HL-60 (cell line): Measurements from ENCODE around the gene TANGO2.

Experiments
- DNase-seq, 2 experiments: peaks; one replicate each; pipeline ENCODE4 v3.0.0-alpha.2; 2010 to 2020; ENCODE audit warnings: low read depth in 1 of 2, low spot score in 1 of 2
- H3K27ac ChIP-seq: fragments of 250-450 bp; sonication (Bioruptor Pico); replicated peaks from 2 replicates; pipeline ENCODE4 v1.5.1; 2020; ENCODE audit warnings: mild to moderate bottlenecking, moderate library complexity
- H3K27me3 ChIP-seq: fragments of 250-450 bp; sonication (Bioruptor Pico); 2 replicates; pipeline ENCODE4 v1.5.1; 2021; ENCODE audit warnings: mild to moderate bottlenecking, moderate library complexity; ENCODE audit not compliant: insufficient read depth, poor library complexity, severe bottlenecking
- H3K4me3 ChIP-seq: replicated peaks from 2 replicates; pipeline ENCODE4 v1.5.1; 2011; ENCODE audit warnings: mild to moderate bottlenecking, control low read depth, low read length; ENCODE audit not compliant: insufficient read depth
- GABPA ChIP-seq: IDR thresholded peaks from 2 replicates; pipeline ENCODE4 v1.6.1; 2012; ENCODE audit warnings: low read depth
- POLR2AphosphoS5 ChIP-seq: IDR thresholded peaks from 2 replicates; pipeline ENCODE4 v1.6.1; 2012; ENCODE audit warnings: low read depth
- SPI1 ChIP-seq: IDR thresholded peaks from 2 replicates; pipeline ENCODE4 v1.6.1; 2012; ENCODE audit warnings: low read depth, mild to moderate bottlenecking, borderline replicate concordance
- TF ChIP-seq, protein P1 (sequence below): IDR thresholded peaks from one replicate; pipeline ENCODE4 v1.5.1; 2011; ENCODE audit warnings: low read length, control low read depth, inconsistent platforms; ENCODE audit not compliant: insufficient read depth
- TF ChIP-seq, protein P2 (sequence below): IDR thresholded peaks from 2 replicates; pipeline ENCODE4 v1.6.1; 2012; ENCODE audit warnings: low read depth; ENCODE audit not compliant: insufficient replicate concordance

The TANGO2 gene

GRCh38 chr22:20068640-20069039 is 47.7 kb downstream of the TANGO2 start:
- no peak overlapping the region for H3K27ac ChIP-seq
- H3K27me3 ChIP-seq = no peaks in the 10 kb centered on the region
- H3K4me3 ChIP-seq = no peak overlapping the region
- no peak for DNase-seq
- TF ChIP-seq POLR2AphosphoS5 (no peak), GABPA (no peak), SPI1 (no peak)
- TF ChIP-seq, protein P1, sequence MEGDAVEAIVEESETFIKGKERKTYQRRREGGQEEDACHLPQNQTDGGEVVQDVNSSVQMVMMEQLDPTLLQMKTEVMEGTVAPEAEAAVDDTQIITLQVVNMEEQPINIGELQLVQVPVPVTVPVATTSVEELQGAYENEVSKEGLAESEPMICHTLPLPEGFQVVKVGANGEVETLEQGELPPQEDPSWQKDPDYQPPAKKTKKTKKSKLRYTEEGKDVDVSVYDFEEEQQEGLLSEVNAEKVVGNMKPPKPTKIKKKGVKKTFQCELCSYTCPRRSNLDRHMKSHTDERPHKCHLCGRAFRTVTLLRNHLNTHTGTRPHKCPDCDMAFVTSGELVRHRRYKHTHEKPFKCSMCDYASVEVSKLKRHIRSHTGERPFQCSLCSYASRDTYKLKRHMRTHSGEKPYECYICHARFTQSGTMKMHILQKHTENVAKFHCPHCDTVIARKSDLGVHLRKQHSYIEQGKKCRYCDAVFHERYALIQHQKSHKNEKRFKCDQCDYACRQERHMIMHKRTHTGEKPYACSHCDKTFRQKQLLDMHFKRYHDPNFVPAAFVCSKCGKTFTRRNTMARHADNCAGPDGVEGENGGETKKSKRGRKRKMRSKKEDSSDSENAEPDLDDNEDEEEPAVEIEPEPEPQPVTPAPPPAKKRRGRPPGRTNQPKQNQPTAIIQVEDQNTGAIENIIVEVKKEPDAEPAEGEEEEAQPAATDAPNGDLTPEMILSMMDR = no peak
- TF ChIP-seq, protein P2, sequence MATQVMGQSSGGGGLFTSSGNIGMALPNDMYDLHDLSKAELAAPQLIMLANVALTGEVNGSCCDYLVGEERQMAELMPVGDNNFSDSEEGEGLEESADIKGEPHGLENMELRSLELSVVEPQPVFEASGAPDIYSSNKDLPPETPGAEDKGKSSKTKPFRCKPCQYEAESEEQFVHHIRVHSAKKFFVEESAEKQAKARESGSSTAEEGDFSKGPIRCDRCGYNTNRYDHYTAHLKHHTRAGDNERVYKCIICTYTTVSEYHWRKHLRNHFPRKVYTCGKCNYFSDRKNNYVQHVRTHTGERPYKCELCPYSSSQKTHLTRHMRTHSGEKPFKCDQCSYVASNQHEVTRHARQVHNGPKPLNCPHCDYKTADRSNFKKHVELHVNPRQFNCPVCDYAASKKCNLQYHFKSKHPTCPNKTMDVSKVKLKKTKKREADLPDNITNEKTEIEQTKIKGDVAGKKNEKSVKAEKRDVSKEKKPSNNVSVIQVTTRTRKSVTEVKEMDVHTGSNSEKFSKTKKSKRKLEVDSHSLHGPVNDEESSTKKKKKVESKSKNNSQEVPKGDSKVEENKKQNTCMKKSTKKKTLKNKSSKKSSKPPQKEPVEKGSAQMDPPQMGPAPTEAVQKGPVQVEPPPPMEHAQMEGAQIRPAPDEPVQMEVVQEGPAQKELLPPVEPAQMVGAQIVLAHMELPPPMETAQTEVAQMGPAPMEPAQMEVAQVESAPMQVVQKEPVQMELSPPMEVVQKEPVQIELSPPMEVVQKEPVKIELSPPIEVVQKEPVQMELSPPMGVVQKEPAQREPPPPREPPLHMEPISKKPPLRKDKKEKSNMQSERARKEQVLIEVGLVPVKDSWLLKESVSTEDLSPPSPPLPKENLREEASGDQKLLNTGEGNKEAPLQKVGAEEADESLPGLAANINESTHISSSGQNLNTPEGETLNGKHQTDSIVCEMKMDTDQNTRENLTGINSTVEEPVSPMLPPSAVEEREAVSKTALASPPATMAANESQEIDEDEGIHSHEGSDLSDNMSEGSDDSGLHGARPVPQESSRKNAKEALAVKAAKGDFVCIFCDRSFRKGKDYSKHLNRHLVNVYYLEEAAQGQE = no peak

GRCh38 chr22:20069331-20070042 is 48.6 kb downstream of the TANGO2 start:
- Histone ChIP-seq H3K27ac (no peak overlapping the region), H3K27me3 (no peaks in the 10 kb centered on the region), H3K4me3 (no peak overlapping the region)
- no peak for DNase-seq
- TF ChIP-seq, protein P1 = no peak
- TF ChIP-seq, protein P2 = no peak
- no peak for TF ChIP-seq GABPA
- no peak for TF ChIP-seq SPI1

- TF ChIP-seq SPI1 (no peak), POLR2AphosphoS5 (no peak), GABPA (no peak)
- TF ChIP-seq, protein P1 = no peak
- TF ChIP-seq, protein P2 = no peak
- DNase-seq = no peak
- no peak overlapping the region for H3K27ac ChIP-seq
Measured at GRCh38 chr22:20071524-20071972, 50.6 kb downstream of the TANGO2 start.

More at GRCh38 chr22:20071524-20071972, 50.6 kb downstream of the TANGO2 start:
- H3K27me3 ChIP-seq = no peaks in the 10 kb centered on the region
- H3K4me3 ChIP-seq = no peak overlapping the region
